ENCODE results near the gene GAN. TPM values are rescaled to one million over a fixed set of nuclear protein-coding genes. Genes with fewer than 3 reads are reported as not detected.

The GAN gene
- total RNA-seq (2014; rRNA removed; shearing (Covaris generic)): 6.8 TPM in 2 replicates
- polyA plus RNA-seq (2015; cell fraction: cytosol; rRNA removed): 2.6 and 3.7 TPM in 2 replicates
- polyA plus RNA-seq (2015; cell fraction: nucleus; rRNA removed): 2.8 and 3.7 TPM in 2 replicates

DNA sequence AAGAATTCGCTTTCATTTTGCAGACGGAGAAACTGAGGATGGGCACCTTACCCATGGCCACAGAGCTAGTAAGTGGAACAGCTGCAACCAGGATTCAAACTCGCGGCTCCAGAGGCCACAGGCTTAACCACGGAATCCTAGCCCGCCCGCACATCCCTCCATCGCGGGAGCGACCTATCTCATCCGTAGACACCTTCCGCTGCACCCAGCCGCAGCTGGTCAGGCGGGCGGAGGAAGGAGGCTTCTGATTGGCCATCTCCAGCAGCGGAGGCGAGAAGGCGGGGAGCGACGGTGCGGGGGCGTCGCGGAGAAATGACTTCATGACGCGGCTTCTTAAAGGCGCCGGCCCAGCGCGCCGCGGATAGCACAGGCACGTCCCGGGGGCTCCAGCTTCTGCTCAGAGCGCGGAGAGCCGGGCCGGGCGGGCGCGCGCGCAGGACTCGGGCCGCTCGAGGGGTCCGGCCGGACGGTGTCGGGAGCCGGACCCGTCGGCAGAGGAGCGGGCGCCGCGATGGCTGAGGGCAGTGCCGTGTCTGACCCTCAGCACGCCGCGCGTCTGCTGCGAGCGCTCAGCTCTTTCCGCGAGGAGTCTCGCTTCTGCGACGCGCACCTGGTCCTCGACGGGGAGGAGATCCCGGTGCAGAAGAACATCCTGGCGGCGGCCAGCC lies at the start of gene GAN:
Gene GAN, plus strand, starts transcription at position 360 of the 668 bp plus-strand sequence. Its CDS starts 152 bp downstream, at position 512.
- DNase-seq (ENCODE audit: low read depth, low spot score): peak; percentile 92
- in situ Hi-C loops (cut with HindIII; ENCODE audit: low pct_unique_long_range_greater_than_20kb, low sequenced_read_pairs): no loop called here

DNA sequence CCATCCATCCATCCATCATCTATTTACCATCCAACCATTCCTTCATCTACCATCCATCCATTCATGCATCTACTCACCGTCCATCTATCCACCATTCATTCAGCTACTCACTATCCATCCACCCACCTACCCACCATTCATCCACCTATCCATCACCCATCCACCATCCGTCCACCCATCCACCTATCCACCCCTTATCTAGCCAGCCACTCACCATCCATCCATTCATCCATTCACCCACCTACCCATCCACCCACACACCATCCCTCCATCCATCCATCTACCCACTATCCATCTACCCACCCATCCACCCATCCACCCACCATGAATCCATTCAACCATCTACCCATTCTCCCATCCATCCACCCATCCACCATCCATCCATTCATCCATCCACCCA lies 49.7 kb upstream of the GAN start:
- in situ Hi-C loops (cut with HindIII; ENCODE audit: low pct_unique_long_range_greater_than_20kb, low sequenced_read_pairs): no loop called here
- DNase-seq (ENCODE audit: low read depth, low spot score): no peak

DNA sequence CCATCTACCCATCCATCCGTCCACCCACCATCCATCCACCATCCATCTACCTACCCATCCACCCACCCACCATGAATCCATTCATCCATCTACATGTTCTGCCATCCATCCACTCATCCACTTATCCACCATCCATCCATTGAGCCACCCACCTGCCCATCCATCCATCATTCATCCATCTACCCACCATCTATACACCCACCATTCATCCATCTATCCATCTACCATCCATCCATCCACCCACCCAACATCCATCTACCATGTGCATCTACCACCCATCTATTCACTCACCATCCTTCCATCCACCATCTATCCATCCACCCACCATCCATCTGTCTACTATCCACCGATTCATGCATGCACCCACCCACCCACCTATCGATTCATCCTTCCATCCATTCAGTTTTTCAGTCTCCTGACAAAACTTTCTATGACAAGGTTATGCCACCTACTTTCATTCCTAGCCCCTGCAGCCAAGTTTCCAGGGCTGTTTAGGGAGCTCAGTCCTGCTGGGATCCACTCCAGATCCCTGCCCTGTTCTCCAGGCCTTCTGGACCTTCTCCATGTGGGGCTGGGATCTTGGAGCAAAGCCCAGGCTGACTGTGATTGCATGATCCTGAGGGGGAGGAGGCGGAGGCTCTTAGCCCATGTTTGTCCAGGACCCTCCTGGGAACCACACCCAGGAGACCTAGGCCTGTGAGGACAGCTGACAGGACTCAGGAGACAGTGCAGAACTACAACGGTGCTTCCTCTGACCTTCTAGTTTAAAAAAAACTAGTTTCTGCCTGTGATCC lies 48.9 kb upstream of the GAN start:
- in situ Hi-C loops (cut with HindIII; ENCODE audit: low pct_unique_long_range_greater_than_20kb, low sequenced_read_pairs): no loop called here
- DNase-seq (ENCODE audit: low read depth, low spot score): no peak

- in situ Hi-C loops (cut with HindIII; ENCODE audit: low pct_unique_long_range_greater_than_20kb, low sequenced_read_pairs): no loop called here
- DNase-seq (ENCODE audit: low read depth, low spot score): no peak
These were observed 48.1 kb upstream of the GAN start for GRCh38 chr16:81266680-81267095.

GRCh38 chr16:81268509-81268908 lies 46.3 kb upstream of the GAN start:
- in situ Hi-C loops (cut with HindIII; ENCODE audit: low pct_unique_long_range_greater_than_20kb, low sequenced_read_pairs): no loop called here
- no peak for DNase-seq (ENCODE audit: low read depth, low spot score)

DNA sequence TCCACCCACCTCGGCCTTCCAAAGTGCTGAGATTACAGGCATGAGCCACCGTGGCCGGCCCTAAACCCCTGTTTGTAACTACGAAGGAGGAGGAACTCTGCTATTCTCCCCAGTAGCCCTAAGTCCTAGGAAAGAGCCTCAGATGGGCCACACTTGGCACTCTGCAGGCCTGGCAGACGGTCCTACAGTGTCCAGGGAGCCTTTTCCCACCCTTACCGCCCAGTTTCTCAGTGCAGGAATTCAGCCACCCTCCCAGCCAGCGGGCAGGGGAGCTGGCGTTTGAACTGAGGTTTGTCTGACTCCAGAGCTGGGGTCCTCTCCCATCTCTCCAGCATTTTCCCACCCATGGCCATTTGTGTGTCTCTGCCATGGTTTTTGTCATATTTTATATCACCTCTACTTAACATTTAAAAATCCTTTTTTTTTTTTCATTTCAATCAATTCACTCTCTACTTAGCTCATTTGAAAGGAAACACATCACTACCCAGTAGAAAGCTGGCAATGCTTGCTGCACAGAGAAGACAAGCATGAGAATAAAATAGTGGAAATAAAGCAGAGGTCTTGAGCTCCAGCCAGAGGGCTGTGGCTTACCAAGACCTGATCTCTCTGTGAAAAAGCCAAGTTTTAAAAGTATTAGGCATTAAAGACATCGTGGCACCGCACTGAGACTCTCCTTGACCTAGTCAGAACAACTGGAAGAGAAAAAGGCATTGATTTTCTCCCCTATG lies 41.4 kb upstream of the GAN start:
- in situ Hi-C loops (cut with HindIII; ENCODE audit: low pct_unique_long_range_greater_than_20kb, low sequenced_read_pairs): no loop called here
- DNase-seq (ENCODE audit: low read depth, low spot score): no peak

DNA sequence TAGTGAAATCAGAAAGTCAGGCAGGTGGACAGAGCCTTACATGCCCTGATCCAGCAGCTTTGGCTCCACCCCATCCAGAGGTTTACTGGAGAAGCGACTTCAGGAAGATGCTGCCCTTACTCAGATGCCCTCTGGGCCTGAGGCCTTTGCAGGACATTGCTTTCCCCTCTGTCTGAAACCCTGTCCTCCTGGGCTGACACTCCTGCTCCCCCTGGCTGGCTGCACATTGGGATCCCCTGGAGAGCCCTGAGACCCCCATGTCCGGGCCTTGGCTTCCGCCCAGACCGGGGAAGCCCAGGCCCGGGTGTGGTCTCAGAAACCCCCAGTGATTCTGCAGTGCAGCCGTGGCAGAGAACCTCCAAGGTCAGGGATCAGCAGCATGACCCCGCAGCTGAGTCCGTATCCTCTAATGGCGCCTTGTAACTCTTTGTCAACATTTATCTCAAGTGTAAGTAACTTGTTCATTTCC lies 39.7 kb upstream of the GAN start:
- DNase-seq (ENCODE audit: low read depth, low spot score): no peak
- in situ Hi-C loops (cut with HindIII; ENCODE audit: low pct_unique_long_range_greater_than_20kb, low sequenced_read_pairs): no loop called here

- in situ Hi-C loops (cut with HindIII; ENCODE audit: low pct_unique_long_range_greater_than_20kb, low sequenced_read_pairs): no loop called here
- DNase-seq (ENCODE audit: low read depth, low spot score): no peak
These were observed 39.0 kb upstream of the GAN start for GRCh38 chr16:81275795-81276194.

GRCh38 chr16:81276323-81276722 lies 38.4 kb upstream of the GAN start:
- in situ Hi-C loops (cut with HindIII; ENCODE audit: low pct_unique_long_range_greater_than_20kb, low sequenced_read_pairs): no loop called here
- DNase-seq (ENCODE audit: low read depth, low spot score): no peak

- in situ Hi-C loops (cut with HindIII; ENCODE audit: low pct_unique_long_range_greater_than_20kb, low sequenced_read_pairs): no loop called here
- no peak for DNase-seq (ENCODE audit: low read depth, low spot score)
These were observed 37.2 kb upstream of the GAN start for GRCh38 chr16:81277541-81278080.

GRCh38 chr16:81278526-81278925 lies 36.2 kb upstream of the GAN start:
- in situ Hi-C loops (cut with HindIII; ENCODE audit: low pct_unique_long_range_greater_than_20kb, low sequenced_read_pairs): no loop called here
- no peak for DNase-seq (ENCODE audit: low read depth, low spot score)

GRCh38 chr16:81279392-81279791 lies 35.4 kb upstream of the GAN start:
- DNase-seq (ENCODE audit: low read depth, low spot score): peak; percentile 6
- in situ Hi-C loops (cut with HindIII; ENCODE audit: low pct_unique_long_range_greater_than_20kb, low sequenced_read_pairs): no loop called here

- DNase-seq (ENCODE audit: low read depth, low spot score): no peak
- in situ Hi-C loops (cut with HindIII; ENCODE audit: low pct_unique_long_range_greater_than_20kb, low sequenced_read_pairs): no loop called here
These were observed 34.4 kb upstream of the GAN start for GRCh38 chr16:81280393-81280792.

GRCh38 chr16:81283044-81283443 lies 31.7 kb upstream of the GAN start:
- in situ Hi-C loops (cut with HindIII; ENCODE audit: low pct_unique_long_range_greater_than_20kb, low sequenced_read_pairs): no loop called here
- DNase-seq (ENCODE audit: low read depth, low spot score): no peak

DNA sequence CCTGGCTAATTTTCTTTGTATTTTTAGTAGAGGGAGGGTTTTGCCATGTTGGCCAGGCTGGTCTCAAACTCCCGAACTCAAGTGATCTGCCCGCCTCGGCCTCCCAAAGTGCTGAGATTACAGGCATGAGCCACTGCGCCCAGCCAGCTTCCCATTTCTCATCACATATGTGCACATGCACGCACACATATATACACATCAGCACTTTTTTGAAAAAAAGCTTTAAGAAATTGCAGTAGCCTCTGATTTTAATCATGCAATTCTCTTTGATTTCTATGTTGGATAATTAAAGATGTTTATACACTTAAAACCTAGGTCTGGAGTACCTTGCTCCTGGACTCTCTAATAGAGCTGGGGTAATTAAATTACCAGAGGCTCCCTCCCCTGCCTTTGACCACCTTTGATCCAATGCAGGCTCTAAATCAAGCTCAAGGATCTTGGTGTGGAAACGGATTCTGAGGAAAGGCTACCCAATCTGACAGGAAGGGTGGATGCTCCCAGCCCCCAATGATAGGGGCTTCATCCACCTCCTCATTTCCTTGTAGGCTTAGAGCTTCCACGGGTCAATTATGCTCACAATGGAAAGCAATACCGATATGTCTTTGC lies 29.7 kb upstream of the GAN start:
- no peak for DNase-seq (ENCODE audit: low read depth, low spot score)
- in situ Hi-C loops (cut with HindIII; ENCODE audit: low pct_unique_long_range_greater_than_20kb, low sequenced_read_pairs): no loop called here

DNA sequence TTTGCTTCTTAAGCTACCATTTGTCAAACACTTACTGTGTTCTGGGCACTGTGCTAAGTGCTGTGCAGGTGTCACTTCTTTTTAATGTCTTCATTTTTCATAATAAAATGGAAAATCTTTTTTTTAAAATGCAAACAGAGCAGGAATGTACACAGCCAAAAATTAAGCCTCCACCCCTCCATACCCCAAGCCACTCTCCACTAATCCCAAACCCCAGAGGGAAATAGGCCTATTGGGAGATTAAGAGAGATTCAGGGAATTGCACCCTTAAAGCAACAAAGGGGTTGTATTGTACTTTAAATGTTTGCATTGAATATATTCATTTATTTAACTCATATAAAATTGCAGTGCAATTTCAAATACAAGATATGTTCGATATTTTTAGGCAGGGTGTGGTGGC lies 28.6 kb upstream of the GAN start:
- DNase-seq (ENCODE audit: low read depth, low spot score): no peak

GRCh38 chr16:81291117-81291516 lies 23.6 kb upstream of the GAN start:
- in situ Hi-C loops (cut with HindIII; ENCODE audit: low pct_unique_long_range_greater_than_20kb, low sequenced_read_pairs): no loop called here
- DNase-seq (ENCODE audit: low read depth, low spot score): no peak

More for the DNA sequence above, 28.6 kb upstream of the GAN start:
- in situ Hi-C loops (cut with HindIII; ENCODE audit: low pct_unique_long_range_greater_than_20kb, low sequenced_read_pairs): no loop called here

DNA sequence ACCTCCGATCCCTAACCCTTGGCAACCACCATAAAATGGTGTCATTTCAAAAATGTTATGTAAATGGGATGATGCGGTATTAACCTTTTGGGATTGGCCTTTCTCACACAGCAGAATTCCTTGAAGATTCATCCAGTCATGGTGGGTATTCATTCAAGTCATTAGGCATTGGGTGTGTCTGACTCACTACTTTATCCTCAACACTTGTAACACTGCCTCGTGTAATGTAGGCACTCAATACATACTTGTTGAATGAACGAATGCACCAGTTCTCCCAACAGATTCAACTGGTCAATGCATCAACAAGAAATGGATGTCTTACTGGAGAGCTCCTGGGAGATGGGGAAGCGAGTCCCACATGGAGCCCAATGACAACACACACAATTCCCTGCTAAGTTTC lies 21.8 kb upstream of the GAN start:
- in situ Hi-C loops (cut with HindIII; ENCODE audit: low pct_unique_long_range_greater_than_20kb, low sequenced_read_pairs): no loop called here
- no peak for DNase-seq (ENCODE audit: low read depth, low spot score)
